ENCODE data around the gene LAMTOR5. TPM values are rescaled to one million over a fixed set of nuclear protein-coding genes. Genes with fewer than 3 reads are reported as not detected.

Gene LAMTOR5
- total and polyA plus RNA-seq, 3 donors from 2014 or later = 75.4 to 179 (median 88.8) TPM

DNA sequence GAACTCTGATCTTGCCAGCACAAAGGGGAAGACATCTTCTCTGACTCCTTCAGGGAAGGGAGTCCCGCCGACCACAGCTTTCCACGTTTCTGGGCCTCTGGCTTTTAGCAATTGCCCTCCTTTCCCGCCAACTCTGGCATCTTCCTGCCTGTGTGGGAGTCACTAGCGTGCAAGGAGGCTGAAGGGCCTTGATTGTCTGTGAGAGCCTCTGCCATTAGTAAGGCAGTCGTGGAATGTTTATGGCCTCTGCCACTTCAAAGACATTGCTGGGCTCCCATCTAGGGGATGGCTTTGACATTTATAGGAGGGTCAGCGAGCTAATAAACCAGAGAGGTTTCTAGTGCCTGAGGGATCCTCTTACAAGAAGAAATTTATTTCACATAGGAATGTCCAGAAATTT, 29.1 kb upstream of the LAMTOR5 start:
- Histone ChIP-seq H3K36me3 (ENCODE audit: low read depth, missing control alignments) (no peaks in the 10 kb centered on the region), H3K27me3 (no peaks in the 10 kb centered on the region), H3K27ac (peak overlapping the region in 1 of 2 donors; percentile 84), H3K4me3 (no peak overlapping the region), H3K4me1 (peaks cover 27% of the 10 kb centered on the region), H3K9me3 (no peaks in the 10 kb centered on the region)
- peak; percentile 43 for DNase-seq
- 38 to 44% methylated on average over 7 of the region's 7 CpGs for WGBS, 2 donors
- TF ChIP-seq POLR2A (IDR thresholded peaks at IDR 0.05) = no peak
- TF ChIP-seq, protein P1, sequence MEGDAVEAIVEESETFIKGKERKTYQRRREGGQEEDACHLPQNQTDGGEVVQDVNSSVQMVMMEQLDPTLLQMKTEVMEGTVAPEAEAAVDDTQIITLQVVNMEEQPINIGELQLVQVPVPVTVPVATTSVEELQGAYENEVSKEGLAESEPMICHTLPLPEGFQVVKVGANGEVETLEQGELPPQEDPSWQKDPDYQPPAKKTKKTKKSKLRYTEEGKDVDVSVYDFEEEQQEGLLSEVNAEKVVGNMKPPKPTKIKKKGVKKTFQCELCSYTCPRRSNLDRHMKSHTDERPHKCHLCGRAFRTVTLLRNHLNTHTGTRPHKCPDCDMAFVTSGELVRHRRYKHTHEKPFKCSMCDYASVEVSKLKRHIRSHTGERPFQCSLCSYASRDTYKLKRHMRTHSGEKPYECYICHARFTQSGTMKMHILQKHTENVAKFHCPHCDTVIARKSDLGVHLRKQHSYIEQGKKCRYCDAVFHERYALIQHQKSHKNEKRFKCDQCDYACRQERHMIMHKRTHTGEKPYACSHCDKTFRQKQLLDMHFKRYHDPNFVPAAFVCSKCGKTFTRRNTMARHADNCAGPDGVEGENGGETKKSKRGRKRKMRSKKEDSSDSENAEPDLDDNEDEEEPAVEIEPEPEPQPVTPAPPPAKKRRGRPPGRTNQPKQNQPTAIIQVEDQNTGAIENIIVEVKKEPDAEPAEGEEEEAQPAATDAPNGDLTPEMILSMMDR (IDR thresholded peaks at IDR 0.05) = no peak
- intact Hi-C loops (cut with DNase I; ENCODE audit: low total_unique reads) = no loop called here

- Histone ChIP-seq H3K27me3 (no peaks in the 10 kb centered on the region), H3K4me1 (peaks cover 21% of the 10 kb centered on the region), H3K36me3 (ENCODE audit: low read depth, missing control alignments) (no peaks in the 10 kb centered on the region), H3K9me3 (no peaks in the 10 kb centered on the region), H3K4me3 (no peak overlapping the region), H3K27ac (peak overlapping the region in 1 of 2 donors; percentile 84)
- DNase-seq = peak; percentile 30
- TF ChIP-seq POLR2A (IDR thresholded peaks at IDR 0.05) = no peak
- TF ChIP-seq, protein P1 (IDR thresholded peaks at IDR 0.05) = no peak
- 61% methylated on average over 3 of the region's 3 CpGs for WGBS, 2 donors
- intact Hi-C loops (cut with DNase I; ENCODE audit: low total_unique reads) = no loop called here
Measured at GRCh38 chr1:110434946-110435345, 27.5 kb upstream of the LAMTOR5 start.

DNA sequence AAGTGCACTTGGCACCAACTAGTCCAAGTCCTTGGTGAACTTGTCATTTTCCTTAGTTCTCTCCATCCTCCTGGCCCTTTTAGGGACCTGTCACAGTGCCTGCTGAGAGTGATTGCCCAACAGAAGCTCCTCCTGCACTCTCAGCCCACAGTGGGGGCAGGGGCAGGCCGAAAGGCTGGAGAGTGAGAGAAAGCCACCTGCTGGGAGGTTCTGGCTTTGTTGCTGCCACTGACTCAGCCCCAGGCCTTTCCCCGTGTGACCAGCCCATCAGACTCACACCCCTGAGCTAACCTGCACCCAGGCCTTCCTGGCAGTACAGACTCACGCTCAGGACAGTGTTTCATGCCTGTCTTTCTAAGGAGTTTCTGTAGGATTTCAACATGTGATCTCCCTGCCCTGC, 26.3 kb upstream of the LAMTOR5 start:
- TF ChIP-seq, protein P1 (IDR thresholded peaks at IDR 0.05) = no peak
- no peak for TF ChIP-seq POLR2A (IDR thresholded peaks at IDR 0.05)
- intact Hi-C loops (cut with DNase I; ENCODE audit: low total_unique reads) = no loop called here
- WGBS, 2 donors = 55 to 57% methylated on average over 3 of the region's 3 CpGs
- H3K4me3 ChIP-seq = no peak overlapping the region
- peaks cover 21% of the 10 kb centered on the region for H3K4me1 ChIP-seq
- no peaks in the 10 kb centered on the region for H3K36me3 ChIP-seq (ENCODE audit: low read depth, missing control alignments)
- H3K9me3 ChIP-seq = no peaks in the 10 kb centered on the region
- no peak overlapping the region for H3K27ac ChIP-seq
- no peak for DNase-seq
- H3K27me3 ChIP-seq = no peaks in the 10 kb centered on the region

GRCh38 chr1:110433213-110433612, 25.7 kb upstream of the LAMTOR5 start:
- no peaks in the 10 kb centered on the region for H3K27me3 ChIP-seq
- no peak overlapping the region for H3K4me3 ChIP-seq
- peaks cover 21% of the 10 kb centered on the region for H3K4me1 ChIP-seq
- 88 to 90% methylated on average over 2 of the region's 2 CpGs for WGBS, 2 donors
- TF ChIP-seq, protein P1 (IDR thresholded peaks at IDR 0.05) = no peak
- no peak for TF ChIP-seq POLR2A (IDR thresholded peaks at IDR 0.05)
- no peaks in the 10 kb centered on the region for H3K36me3 ChIP-seq (ENCODE audit: low read depth, missing control alignments)
- no peaks in the 10 kb centered on the region for H3K9me3 ChIP-seq
- intact Hi-C loops (cut with DNase I; ENCODE audit: low total_unique reads) = no loop called here
- H3K27ac ChIP-seq = no peak overlapping the region
- DNase-seq = no peak

- intact Hi-C loops (cut with DNase I; ENCODE audit: low total_unique reads) = no loop called here
- 85 to 89% methylated on average over 4 of the region's 4 CpGs for WGBS, 2 donors
Measured at GRCh38 chr1:110430901-110431300, 23.4 kb upstream of the LAMTOR5 start.

More at GRCh38 chr1:110430901-110431300, 23.4 kb upstream of the LAMTOR5 start:
- H3K36me3 ChIP-seq (ENCODE audit: low read depth, missing control alignments) = no peaks in the 10 kb centered on the region
- H3K4me3 ChIP-seq = no peak overlapping the region
- no peak overlapping the region for H3K27ac ChIP-seq
- H3K27me3 ChIP-seq = no peaks in the 10 kb centered on the region
- H3K4me1 ChIP-seq = peaks cover 17% of the 10 kb centered on the region
- no peaks in the 10 kb centered on the region for H3K9me3 ChIP-seq
- TF ChIP-seq, protein P1 (IDR thresholded peaks at IDR 0.05) = no peak
- no peak for TF ChIP-seq POLR2A (IDR thresholded peaks at IDR 0.05)
- DNase-seq = no peak
